ENCODE measurements around the gene LYPD6. TPM values are rescaled to one million over a fixed set of nuclear protein-coding genes. Genes with fewer than 3 reads are reported as not detected.

The LYPD6 gene
- total RNA-seq, 1 experiment from 2014 or later, result 0.54 TPM

DNA sequence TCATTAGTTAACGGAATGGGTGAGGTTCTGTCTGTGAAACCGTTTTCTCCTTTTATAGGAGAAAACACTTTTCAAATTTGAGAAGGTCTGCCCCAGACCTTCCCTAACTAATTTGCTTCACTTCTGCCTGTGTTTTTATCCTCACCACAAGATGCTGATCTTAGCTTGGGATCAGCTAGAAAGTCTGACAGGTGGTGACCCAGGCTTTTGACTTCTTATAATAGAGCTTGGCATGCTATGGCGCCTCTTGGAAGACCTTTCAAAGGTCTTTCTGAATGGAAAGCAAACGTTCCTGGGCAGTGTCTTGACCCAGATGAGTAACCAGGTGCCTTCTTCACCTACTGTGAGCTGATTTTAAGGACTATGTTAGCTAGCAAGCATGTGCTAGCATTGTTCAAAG, 91.4 kb downstream of the LYPD6 start:
- H3K27ac ChIP-seq (ENCODE audit: low read depth, low read length, poor library complexity, severe bottlenecking), result no peak overlapping the region
- no peak overlapping the region for H3K4me3 ChIP-seq (ENCODE audit: low read depth, low read length, poor library complexity, severe bottlenecking)
- no peaks in the 10 kb centered on the region for H3K36me3 ChIP-seq (ENCODE audit: insufficient read depth, low read length, poor library complexity, severe bottlenecking)
- TF ChIP-seq, protein P1, sequence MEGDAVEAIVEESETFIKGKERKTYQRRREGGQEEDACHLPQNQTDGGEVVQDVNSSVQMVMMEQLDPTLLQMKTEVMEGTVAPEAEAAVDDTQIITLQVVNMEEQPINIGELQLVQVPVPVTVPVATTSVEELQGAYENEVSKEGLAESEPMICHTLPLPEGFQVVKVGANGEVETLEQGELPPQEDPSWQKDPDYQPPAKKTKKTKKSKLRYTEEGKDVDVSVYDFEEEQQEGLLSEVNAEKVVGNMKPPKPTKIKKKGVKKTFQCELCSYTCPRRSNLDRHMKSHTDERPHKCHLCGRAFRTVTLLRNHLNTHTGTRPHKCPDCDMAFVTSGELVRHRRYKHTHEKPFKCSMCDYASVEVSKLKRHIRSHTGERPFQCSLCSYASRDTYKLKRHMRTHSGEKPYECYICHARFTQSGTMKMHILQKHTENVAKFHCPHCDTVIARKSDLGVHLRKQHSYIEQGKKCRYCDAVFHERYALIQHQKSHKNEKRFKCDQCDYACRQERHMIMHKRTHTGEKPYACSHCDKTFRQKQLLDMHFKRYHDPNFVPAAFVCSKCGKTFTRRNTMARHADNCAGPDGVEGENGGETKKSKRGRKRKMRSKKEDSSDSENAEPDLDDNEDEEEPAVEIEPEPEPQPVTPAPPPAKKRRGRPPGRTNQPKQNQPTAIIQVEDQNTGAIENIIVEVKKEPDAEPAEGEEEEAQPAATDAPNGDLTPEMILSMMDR (conservative IDR thresholded peaks at IDR 0.05; ENCODE audit: low read depth, low read length), result no peak
- no peak for TF ChIP-seq EZH2 (IDR thresholded peaks at IDR 0.05; ENCODE audit: borderline replicate concordance, low read depth, low read length, poor library complexity, severe bottlenecking)
- ChIA-PET CTCF (no interaction called here), POLR2A (ENCODE audit: low non-redundant PET) (no interaction called here)
- intact Hi-C loops (cut with micrococcal nuclease; ENCODE audit: unreplicated experiment), result no loop called here
- H3K27me3 ChIP-seq (replicated peaks; ENCODE audit: insufficient read depth, low read depth, low read length, poor library complexity), result no peaks in the 10 kb centered on the region
- no peak for DNase-seq (ENCODE audit: low spot score)
- no TSS peak for BruUV-seq (replicated peaks)
- H3K4me1 ChIP-seq (ENCODE audit: insufficient read depth, low read length, poor library complexity, severe bottlenecking), result no peaks in the 10 kb centered on the region
- no peaks in the 10 kb centered on the region for H3K9me3 ChIP-seq (ENCODE audit: low read depth, low read length, poor library complexity, severe bottlenecking)

DNA sequence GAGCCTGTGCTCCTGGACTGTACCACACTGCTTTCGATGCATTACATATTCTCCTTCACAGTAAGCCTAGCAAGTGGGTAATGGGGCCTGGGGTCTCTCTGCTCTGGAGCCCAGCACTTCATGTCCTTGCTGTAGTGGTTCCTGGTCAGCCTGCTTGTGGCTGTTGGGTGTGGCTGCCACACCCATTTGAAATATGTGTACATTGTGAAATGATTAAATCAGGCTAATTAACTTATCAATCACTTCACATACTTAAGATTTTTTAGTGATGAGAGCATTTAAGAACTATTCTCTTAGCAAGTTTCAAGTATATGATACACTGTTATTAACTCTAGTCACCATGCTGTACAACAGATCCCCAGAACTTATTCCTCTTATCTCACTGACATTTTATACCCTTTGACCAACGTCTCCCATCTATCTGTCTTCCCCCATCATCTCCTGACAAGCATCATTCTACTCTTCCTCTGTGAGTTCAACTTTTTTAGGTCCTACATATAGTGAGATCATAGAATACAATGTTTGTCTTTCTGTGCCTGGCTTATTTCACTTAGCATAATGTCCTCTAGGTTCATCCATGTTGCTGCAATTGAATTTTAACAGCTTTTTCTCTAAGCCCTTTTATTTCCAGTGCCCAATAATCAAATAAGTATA, 92.1 kb downstream of the LYPD6 start:
- intact Hi-C loops (cut with micrococcal nuclease; ENCODE audit: unreplicated experiment), result no loop called here
- no peaks in the 10 kb centered on the region for H3K27me3 ChIP-seq (replicated peaks; ENCODE audit: insufficient read depth, low read depth, low read length, poor library complexity)
- H3K4me1 ChIP-seq (ENCODE audit: insufficient read depth, low read length, poor library complexity, severe bottlenecking), result no peaks in the 10 kb centered on the region
- no peak for TF ChIP-seq EZH2 (IDR thresholded peaks at IDR 0.05; ENCODE audit: borderline replicate concordance, low read depth, low read length, poor library complexity, severe bottlenecking)
- TF ChIP-seq, protein P1 (conservative IDR thresholded peaks at IDR 0.05; ENCODE audit: low read depth, low read length), result no peak
- H3K36me3 ChIP-seq (ENCODE audit: insufficient read depth, low read length, poor library complexity, severe bottlenecking), result no peaks in the 10 kb centered on the region
- H3K9me3 ChIP-seq (ENCODE audit: low read depth, low read length, poor library complexity, severe bottlenecking), result no peaks in the 10 kb centered on the region
- H3K4me3 ChIP-seq (ENCODE audit: low read depth, low read length, poor library complexity, severe bottlenecking), result no peak overlapping the region
- no TSS peak for BruUV-seq (replicated peaks)
- ChIA-PET CTCF (no interaction called here), POLR2A (ENCODE audit: low non-redundant PET) (no interaction called here)
- H3K27ac ChIP-seq (ENCODE audit: low read depth, low read length, poor library complexity, severe bottlenecking), result no peak overlapping the region
- peak; percentile 7 for DNase-seq (ENCODE audit: low spot score)

DNA sequence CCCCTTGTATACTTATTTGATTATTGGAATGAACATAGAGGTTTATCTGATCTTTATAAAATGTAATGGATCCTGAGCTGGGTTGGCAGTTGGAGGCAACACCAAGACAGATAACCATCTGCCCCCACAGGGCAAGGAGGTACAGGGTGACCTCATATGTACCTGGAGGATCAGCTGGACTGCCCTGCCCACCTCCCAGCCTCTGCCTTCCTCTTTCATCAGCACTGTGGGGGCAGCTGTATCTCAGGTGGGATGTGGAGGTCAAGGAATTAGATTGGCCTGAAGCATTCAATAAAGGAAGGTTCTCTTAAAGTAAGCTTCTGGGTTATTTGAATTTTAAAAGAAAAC, 92.6 kb downstream of the LYPD6 start:
- CTCF ChIA-PET, result no interaction called here

More for the DNA sequence above, 92.6 kb downstream of the LYPD6 start:
- H3K9me3 ChIP-seq (ENCODE audit: low read depth, low read length, poor library complexity, severe bottlenecking), result no peaks in the 10 kb centered on the region
- no peak overlapping the region for H3K4me3 ChIP-seq (ENCODE audit: low read depth, low read length, poor library complexity, severe bottlenecking)
- H3K27me3 ChIP-seq (replicated peaks; ENCODE audit: insufficient read depth, low read depth, low read length, poor library complexity), result no peaks in the 10 kb centered on the region
- H3K4me1 ChIP-seq (ENCODE audit: insufficient read depth, low read length, poor library complexity, severe bottlenecking), result no peaks in the 10 kb centered on the region
- H3K36me3 ChIP-seq (ENCODE audit: insufficient read depth, low read length, poor library complexity, severe bottlenecking), result no peaks in the 10 kb centered on the region
- POLR2A ChIA-PET (ENCODE audit: low non-redundant PET), result no interaction called here
- BruUV-seq (replicated peaks), result no TSS peak
- intact Hi-C loops (cut with micrococcal nuclease; ENCODE audit: unreplicated experiment), result no loop called here
- TF ChIP-seq, protein P1 (conservative IDR thresholded peaks at IDR 0.05; ENCODE audit: low read depth, low read length), result no peak
- no peak for TF ChIP-seq EZH2 (IDR thresholded peaks at IDR 0.05; ENCODE audit: borderline replicate concordance, low read depth, low read length, poor library complexity, severe bottlenecking)
- DNase-seq (ENCODE audit: low spot score), result no peak
- H3K27ac ChIP-seq (ENCODE audit: low read depth, low read length, poor library complexity, severe bottlenecking), result no peak overlapping the region
